IPS DF 6.9 (cell line): Measurements from ENCODE around the gene USP20.

ENCODE experiments used
- DNase-seq: peaks from one replicate; pipeline ENCODE4 v3.0.0-alpha.2; 2013; ENCODE audit warnings: low read depth, low spot score
- H3K27ac ChIP-seq: one replicate; pipeline ENCODE4 v1.5.1; 2013; ENCODE audit warnings: low read length, control low read depth
- H3K27me3 ChIP-seq: 2 replicates; pipeline ENCODE4 v1.6.1; 2013; ENCODE audit warnings: mild to moderate bottlenecking, low read length; ENCODE audit not compliant: control insufficient read depth, insufficient read depth
- H3K36me3 ChIP-seq: 2 replicates; pipeline ENCODE4 v1.6.1; 2013; ENCODE audit warnings: low read length; ENCODE audit not compliant: control insufficient read depth, insufficient read depth
- H3K4me1 ChIP-seq: 2 replicates; pipeline ENCODE4 v1.6.1; 2013; ENCODE audit warnings: low read length; ENCODE audit not compliant: control insufficient read depth, insufficient read depth
- H3K4me3 ChIP-seq: 2 replicates; pipeline ENCODE4 v1.5.1; 2013; ENCODE audit warnings: mild to moderate bottlenecking, low read length
- H3K9me3 ChIP-seq: 2 replicates; pipeline ENCODE4 v1.6.1; 2013; ENCODE audit warnings: low read length, inconsistent platforms; ENCODE audit not compliant: control insufficient read depth, insufficient read depth
- WGBS: extraction: QIAGEN DNeasy Blood & Tissue Kit; methylation state at CpG from one replicate; pipeline ENCODE4 v1.1.7; 2013; ENCODE audit warnings: mixed read lengths, missing lambda C conversion rate; ENCODE audit not compliant: insufficient read length, insufficient coverage; 5-methylcytosine and 5-hydroxymethylcytosine counted together

Gene USP20

DNA sequence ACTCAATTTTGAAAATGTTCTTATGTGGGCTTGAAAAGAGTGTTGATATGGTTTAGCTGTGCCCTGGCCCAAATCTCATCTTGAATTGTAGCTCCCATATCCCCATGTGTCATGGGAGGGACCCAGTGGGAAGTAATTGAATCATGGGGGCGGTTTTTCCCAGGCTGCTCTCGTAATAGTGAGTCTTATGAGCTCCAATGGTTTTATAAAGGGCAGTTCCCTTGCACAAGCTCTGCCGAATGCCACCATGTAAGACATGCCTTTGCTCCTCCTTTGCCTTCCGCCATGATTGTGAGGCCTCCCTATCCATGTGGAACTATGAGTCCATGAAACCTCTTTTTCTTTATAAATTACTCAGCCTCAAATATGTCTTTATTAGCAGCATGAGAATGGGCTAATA lies 71.0 kb downstream of the USP20 start:
- Histone ChIP-seq H3K36me3 (no peaks in the 10 kb centered on the region), H3K27me3 (no peaks in the 10 kb centered on the region), H3K9me3 (no peaks in the 10 kb centered on the region), H3K4me3 (no peak overlapping the region), H3K27ac (no peak overlapping the region), H3K4me1 (peaks cover 2% of the 10 kb centered on the region; the same call in 1 of the 2 replicates)
- no peak for DNase-seq
- WGBS: no CpG with 5 or more reads among the region's 4 CpGs

DNA sequence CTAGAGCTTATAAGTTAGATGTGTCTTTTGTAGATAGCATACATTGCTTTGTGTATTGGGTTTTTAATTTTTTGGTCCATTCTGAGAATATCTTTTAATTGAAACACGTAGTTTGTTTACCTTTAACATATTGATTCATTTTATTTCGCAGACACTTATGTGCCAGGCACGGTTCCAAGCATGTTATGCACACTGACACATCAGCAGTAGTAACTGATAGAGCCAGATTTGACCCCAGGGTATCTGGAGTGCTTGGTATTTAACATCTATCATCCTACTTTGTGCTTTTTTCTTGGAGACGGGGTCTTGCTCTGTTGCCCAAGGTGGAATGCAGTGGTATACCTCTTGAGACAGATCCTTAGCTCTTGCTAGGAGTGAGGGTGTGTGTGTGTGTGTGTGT lies 71.9 kb downstream of the USP20 start:
- Histone ChIP-seq H3K4me3 (no peak overlapping the region), H3K4me1 (peaks cover 2% of the 10 kb centered on the region; the same call in 1 of the 2 replicates), H3K9me3 (no peaks in the 10 kb centered on the region), H3K27me3 (no peaks in the 10 kb centered on the region), H3K27ac (no peak overlapping the region), H3K36me3 (no peaks in the 10 kb centered on the region)
- DNase-seq: no peak
- WGBS: no CpG with 5 or more reads among the region's 4 CpGs

GRCh38 chr9:129908906-129909305 lies 73.6 kb downstream of the USP20 start:
- Histone ChIP-seq H3K4me3 (no peak overlapping the region), H3K4me1 (peaks cover 2% of the 10 kb centered on the region; the same call in 1 of the 2 replicates), H3K9me3 (no peaks in the 10 kb centered on the region), H3K36me3 (no peaks in the 10 kb centered on the region), H3K27me3 (no peaks in the 10 kb centered on the region), H3K27ac (no peak overlapping the region)
- DNase-seq: no peak
- no CpG with 5 or more reads among the region's 4 CpGs for whole genome bisulfite sequencing

DNA sequence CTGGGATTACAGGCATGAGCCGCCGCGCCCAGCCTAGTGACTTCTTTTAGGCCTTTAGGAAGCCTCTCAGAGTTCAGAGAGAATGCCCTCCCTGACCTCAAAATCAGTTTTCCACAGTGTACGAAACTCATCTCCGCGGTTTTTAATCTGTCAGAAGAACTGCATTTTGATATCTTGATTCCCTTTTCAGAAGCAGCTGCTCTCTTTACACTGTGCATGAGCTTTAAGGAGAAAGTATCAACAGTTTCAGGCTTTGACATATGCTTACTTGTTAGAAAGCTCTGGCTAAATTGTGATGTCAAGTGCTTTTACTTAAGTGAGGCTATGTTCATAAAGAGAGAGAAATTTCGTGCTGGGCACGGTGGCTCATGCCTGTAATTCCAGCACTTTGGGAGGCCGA lies 74.6 kb downstream of the USP20 start:
- Histone ChIP-seq H3K27ac (no peak overlapping the region), H3K36me3 (no peaks in the 10 kb centered on the region), H3K27me3 (no peaks in the 10 kb centered on the region), H3K4me3 (no peak overlapping the region), H3K9me3 (no peaks in the 10 kb centered on the region), H3K4me1 (peaks cover 2% of the 10 kb centered on the region; the same call in 1 of the 2 replicates)
- no CpG with 5 or more reads among the region's 9 CpGs for WGBS
- no peak for DNase-seq

- DNase-seq: no peak
- Histone ChIP-seq H3K36me3 (no peaks in the 10 kb centered on the region), H3K27me3 (no peaks in the 10 kb centered on the region), H3K9me3 (no peaks in the 10 kb centered on the region), H3K4me3 (no peak overlapping the region), H3K4me1 (peaks cover 2% of the 10 kb centered on the region; the same call in 1 of the 2 replicates), H3K27ac (no peak overlapping the region)
- WGBS: no CpG with 5 or more reads among the region's 15 CpGs
Measured at GRCh38 chr9:129910628-129911567, 75.6 kb downstream of the USP20 start.

DNA sequence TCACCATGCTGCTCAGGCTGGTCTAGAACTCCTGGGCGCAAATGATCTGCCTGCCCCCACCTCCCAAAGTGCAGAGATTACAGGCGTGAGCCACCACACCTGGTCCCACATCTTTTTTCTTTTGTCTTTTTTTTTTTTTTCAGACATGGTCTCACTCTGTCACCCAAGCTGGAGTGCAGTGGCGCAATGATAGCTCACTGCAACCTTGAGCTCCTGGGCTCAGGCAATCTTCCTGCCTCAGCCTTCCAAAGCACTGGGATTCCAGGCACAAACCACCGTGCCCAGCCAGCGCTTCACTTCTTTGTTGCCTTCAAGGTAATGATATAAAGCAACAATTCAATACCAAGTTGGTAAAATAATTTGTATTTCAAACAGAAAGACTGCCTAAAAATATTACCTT lies 78.8 kb downstream of the USP20 start:
- Histone ChIP-seq H3K9me3 (no peaks in the 10 kb centered on the region), H3K36me3 (no peaks in the 10 kb centered on the region), H3K27ac (no peak overlapping the region), H3K4me3 (no peak overlapping the region), H3K27me3 (no peaks in the 10 kb centered on the region), H3K4me1 (peaks cover under 1% of the 10 kb centered on the region; the same call in 1 of the 2 replicates)
- no peak for DNase-seq
- WGBS: no CpG with 5 or more reads among the region's 5 CpGs

GRCh38 chr9:129916707-129917106 lies 81.4 kb downstream of the USP20 start:
- Histone ChIP-seq H3K27ac (no peak overlapping the region), H3K27me3 (no peaks in the 10 kb centered on the region), H3K9me3 (no peaks in the 10 kb centered on the region), H3K4me1 (no peaks in the 10 kb centered on the region), H3K4me3 (no peak overlapping the region), H3K36me3 (no peaks in the 10 kb centered on the region)
- WGBS: no CpG with 5 or more reads among the region's 7 CpGs
- no peak for DNase-seq

GRCh38 chr9:129918296-129918950 lies 83.2 kb downstream of the USP20 start:
- H3K9me3 ChIP-seq: no peaks in the 10 kb centered on the region

DNA sequence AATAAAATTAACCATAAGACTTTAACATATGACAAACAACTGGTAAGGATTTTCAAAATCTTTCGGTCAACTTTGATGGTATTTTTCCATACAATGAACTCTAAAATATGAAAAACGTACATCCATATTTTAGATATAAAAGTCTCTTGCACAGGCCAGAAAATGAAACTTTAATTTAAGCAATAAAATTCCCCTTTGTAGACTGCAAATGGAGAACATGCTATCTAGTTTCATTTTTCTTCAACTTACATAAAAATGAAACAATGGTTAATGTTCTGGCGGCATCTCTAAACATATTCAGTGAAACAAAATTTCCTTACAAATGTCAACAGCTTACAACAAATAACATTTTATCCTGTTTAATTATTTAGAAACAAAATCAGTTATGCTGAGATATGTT lies 84.0 kb downstream of the USP20 start:
- Histone ChIP-seq H3K27me3 (no peaks in the 10 kb centered on the region), H3K27ac (no peak overlapping the region), H3K4me1 (no peaks in the 10 kb centered on the region), H3K36me3 (no peaks in the 10 kb centered on the region), H3K4me3 (no peak overlapping the region), H3K9me3 (no peaks in the 10 kb centered on the region)
- no peak for DNase-seq
- no CpG with 5 or more reads among the region's 3 CpGs for WGBS

More at GRCh38 chr9:129918296-129918950, 83.2 kb downstream of the USP20 start:
- no CpG with 5 or more reads among the region's 14 CpGs for WGBS
- no peak for DNase-seq
- H3K4me3 ChIP-seq: no peak overlapping the region
- no peak overlapping the region for H3K27ac ChIP-seq
- H3K36me3 ChIP-seq: no peaks in the 10 kb centered on the region
- H3K27me3 ChIP-seq: no peaks in the 10 kb centered on the region
- H3K4me1 ChIP-seq: no peaks in the 10 kb centered on the region

DNA sequence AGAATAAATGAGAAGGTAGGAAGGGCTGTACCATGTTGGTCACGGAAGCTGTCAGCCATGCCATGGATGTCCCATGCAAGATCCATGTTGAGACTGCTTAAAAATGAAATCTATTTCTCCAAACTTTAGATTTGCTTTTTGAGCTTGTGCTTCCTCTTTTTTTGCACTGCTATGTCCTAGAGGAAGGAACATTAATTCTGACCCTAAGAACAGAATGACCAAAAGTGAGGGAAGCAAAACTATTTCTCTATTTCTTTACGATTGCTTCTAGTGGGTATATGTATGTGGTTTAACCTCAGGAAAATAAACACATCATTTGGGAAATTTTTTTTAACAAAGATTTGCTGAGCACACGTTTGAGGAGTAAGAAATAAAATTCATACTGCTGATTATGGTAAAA lies 84.6 kb downstream of the USP20 start:
- H3K4me1 ChIP-seq: no peaks in the 10 kb centered on the region
- no peaks in the 10 kb centered on the region for H3K27me3 ChIP-seq
- no peak for DNase-seq
- H3K4me3 ChIP-seq: no peak overlapping the region
- no peaks in the 10 kb centered on the region for H3K9me3 ChIP-seq
- WGBS: no CpG with 5 or more reads among the region's 3 CpGs
- no peak overlapping the region for H3K27ac ChIP-seq
- H3K36me3 ChIP-seq: no peaks in the 10 kb centered on the region
